ENCODE data around the gene ZNF426. TPM values are rescaled to one million over a fixed set of nuclear protein-coding genes. Genes with fewer than 3 reads are reported as not detected.

The ZNF426 gene
- total RNA-seq, 6 donors from 2014 or later: 10.4 to 29.3 (median 12.1) TPM

GRCh38 chr19:9580728-9581127 lies 42.3 kb upstream of the ZNF426 start:
- Histone ChIP-seq H3K27me3 (no peaks in the 10 kb centered on the region), H3K36me3 (peaks cover 0 to 18% (median 4%) of the 10 kb centered on the region in 4 donors), H3K4me1 (peaks cover 4 to 16% (median 11%) of the 10 kb centered on the region in 4 donors), H3K27ac (no peak overlapping the region), H3K4me3 (no peak overlapping the region), H3K9me3 (peaks cover 18 to 50% (median 43%) of the 10 kb centered on the region in 4 donors)
- ATAC-seq (ENCODE audit: low FRiP score in 2 of 2): no peak
- 92% methylated on average over 5 of the region's 5 CpGs for WGBS, 2 donors
- no peak for TF ChIP-seq CTCF (IDR thresholded peaks at IDR 0.05)
- TF ChIP-seq EP300 (IDR thresholded peaks at IDR 0.05): no peak
- no peak for TF ChIP-seq POLR2AphosphoS5 (IDR thresholded peaks at IDR 0.05)
- TF ChIP-seq POLR2A (IDR thresholded peaks at IDR 0.05): no peak
- DNase-seq: no peak

- Histone ChIP-seq H3K9me3 (peaks cover 96 to 100% (median 99%) of the 10 kb centered on the region in 4 donors), H3K4me3 (no peak overlapping the region), H3K36me3 (peaks cover 28 to 48% (median 41%) of the 10 kb centered on the region in 4 donors), H3K27me3 (no peaks in the 10 kb centered on the region), H3K27ac (no peak overlapping the region), H3K4me1 (no peaks in the 10 kb centered on the region)
- 97 to 99% methylated on average over 6 of the region's 6 CpGs for WGBS, 2 donors
- DNase-seq: no peak
- no peak for ATAC-seq (ENCODE audit: low FRiP score in 2 of 2)
- TF ChIP-seq POLR2A (IDR thresholded peaks at IDR 0.05): no peak
- no peak for TF ChIP-seq EP300 (IDR thresholded peaks at IDR 0.05)
- no peak for TF ChIP-seq CTCF (IDR thresholded peaks at IDR 0.05)
Measured at GRCh38 chr19:9570255-9570654, 31.8 kb upstream of the ZNF426 start.

GRCh38 chr19:9566729-9567128 lies 28.3 kb upstream of the ZNF426 start:
- H3K36me3 ChIP-seq: peaks cover 32 to 73% (median 59%) of the 10 kb centered on the region in 4 donors
- H3K27ac ChIP-seq: no peak overlapping the region
- TF ChIP-seq POLR2A (IDR thresholded peaks at IDR 0.05) (no peak), EP300 (IDR thresholded peaks at IDR 0.05) (no peak), CTCF (IDR thresholded peaks at IDR 0.05) (no peak), POLR2AphosphoS5 (IDR thresholded peaks at IDR 0.05) (no peak)
- ATAC-seq (ENCODE audit: low FRiP score in 2 of 2) (no peak), DNase-seq (no peak)
- no peaks in the 10 kb centered on the region for H3K4me1 ChIP-seq
- H3K4me3 ChIP-seq: no peak overlapping the region
- peaks cover 97 to 100% (median 98%) of the 10 kb centered on the region in 4 donors for H3K9me3 ChIP-seq
- WGBS, 2 donors: 100% methylated on average over 1 of the region's 1 CpG
- H3K27me3 ChIP-seq: no peaks in the 10 kb centered on the region

- TF ChIP-seq POLR2AphosphoS5 (IDR thresholded peaks at IDR 0.05) (no peak), CTCF (IDR thresholded peaks at IDR 0.05) (no peak), POLR2A (IDR thresholded peaks at IDR 0.05) (no peak), EP300 (IDR thresholded peaks at IDR 0.05) (no peak)
- Histone ChIP-seq H3K36me3 (peaks cover 32 to 79% (median 66%) of the 10 kb centered on the region in 4 donors), H3K27ac (no peak overlapping the region), H3K4me3 (no peak overlapping the region), H3K4me1 (no peaks in the 10 kb centered on the region), H3K9me3 (peaks cover 97 to 99% (median 98%) of the 10 kb centered on the region in 4 donors), H3K27me3 (no peaks in the 10 kb centered on the region)
- DNase-seq (no peak), ATAC-seq (ENCODE audit: low FRiP score in 2 of 2) (no peak)
- 96% methylated on average over 9 of the region's 9 CpGs for WGBS, 2 donors
Measured at GRCh38 chr19:9565900-9566705, 27.7 kb upstream of the ZNF426 start.
